HK-2 (cell line): ENCODE data around the gene FAM83D.

ENCODE experiments used
- DNase-seq: peaks from one replicate; pipeline ENCODE4 v3.0.0-alpha.2; 2018; ENCODE audit not compliant: unreplicated experiment

Gene FAM83D, protein sequence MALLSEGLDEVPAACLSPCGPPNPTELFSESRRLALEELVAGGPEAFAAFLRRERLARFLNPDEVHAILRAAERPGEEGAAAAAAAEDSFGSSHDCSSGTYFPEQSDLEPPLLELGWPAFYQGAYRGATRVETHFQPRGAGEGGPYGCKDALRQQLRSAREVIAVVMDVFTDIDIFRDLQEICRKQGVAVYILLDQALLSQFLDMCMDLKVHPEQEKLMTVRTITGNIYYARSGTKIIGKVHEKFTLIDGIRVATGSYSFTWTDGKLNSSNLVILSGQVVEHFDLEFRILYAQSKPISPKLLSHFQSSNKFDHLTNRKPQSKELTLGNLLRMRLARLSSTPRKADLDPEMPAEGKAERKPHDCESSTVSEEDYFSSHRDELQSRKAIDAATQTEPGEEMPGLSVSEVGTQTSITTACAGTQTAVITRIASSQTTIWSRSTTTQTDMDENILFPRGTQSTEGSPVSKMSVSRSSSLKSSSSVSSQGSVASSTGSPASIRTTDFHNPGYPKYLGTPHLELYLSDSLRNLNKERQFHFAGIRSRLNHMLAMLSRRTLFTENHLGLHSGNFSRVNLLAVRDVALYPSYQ

DNA sequence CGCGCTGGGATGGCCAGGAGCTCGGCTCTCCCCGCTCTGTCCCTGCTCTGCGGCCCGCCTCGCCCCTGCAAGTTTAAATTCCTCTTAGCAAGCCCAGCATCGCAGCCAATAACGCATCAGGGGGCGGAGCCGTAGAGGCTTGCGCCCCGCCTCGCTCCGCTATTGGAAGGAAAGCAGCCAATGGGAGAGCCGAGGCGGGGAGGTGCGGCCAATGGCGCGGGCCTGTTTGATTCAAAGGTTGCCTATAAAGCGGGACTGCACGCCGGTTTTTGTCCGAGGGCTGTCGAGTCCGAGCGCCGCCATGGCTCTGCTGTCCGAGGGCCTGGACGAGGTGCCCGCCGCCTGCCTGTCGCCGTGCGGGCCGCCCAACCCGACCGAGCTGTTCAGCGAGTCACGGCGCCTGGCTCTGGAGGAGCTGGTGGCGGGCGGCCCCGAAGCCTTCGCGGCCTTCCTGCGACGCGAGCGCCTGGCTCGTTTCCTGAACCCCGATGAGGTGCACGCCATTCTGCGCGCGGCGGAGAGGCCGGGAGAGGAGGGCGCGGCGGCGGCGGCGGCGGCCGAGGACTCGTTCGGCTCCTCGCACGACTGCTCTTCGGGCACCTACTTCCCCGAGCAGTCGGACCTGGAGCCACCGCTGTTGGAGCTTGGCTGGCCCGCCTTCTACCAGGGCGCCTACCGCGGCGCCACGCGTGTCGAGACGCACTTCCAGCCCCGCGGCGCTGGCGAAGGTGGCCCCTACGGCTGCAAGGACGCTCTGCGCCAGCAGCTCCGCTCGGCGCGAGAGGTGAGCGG lies at the start of gene FAM83D:
TSS of gene FAM83D (plus strand) at position 276 of the 792 bp plus-strand sequence. CDS start at position 302, 26 bp downstream.
- peak; percentile 100 for DNase-seq

DNA sequence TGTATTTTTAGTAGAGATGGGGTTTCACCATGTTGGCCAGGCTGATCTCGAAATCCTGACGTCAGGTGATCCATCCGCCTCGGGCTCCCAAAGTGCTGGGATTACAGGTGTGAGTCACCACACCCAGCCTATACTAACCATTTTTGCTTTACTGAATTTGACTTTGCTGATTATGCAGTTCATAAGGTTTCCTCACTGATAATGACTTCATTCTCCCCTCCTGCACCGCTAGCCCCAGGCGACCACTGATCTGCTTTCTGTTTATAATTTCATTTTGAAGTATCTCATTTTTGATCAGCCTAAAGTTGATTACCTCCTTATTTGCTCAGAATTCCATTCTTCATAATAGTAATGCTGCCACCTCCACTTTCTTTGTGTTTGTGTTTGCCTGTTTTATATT lies 48.7 kb upstream of the FAM83D start:
- no peak for DNase-seq

DNA sequence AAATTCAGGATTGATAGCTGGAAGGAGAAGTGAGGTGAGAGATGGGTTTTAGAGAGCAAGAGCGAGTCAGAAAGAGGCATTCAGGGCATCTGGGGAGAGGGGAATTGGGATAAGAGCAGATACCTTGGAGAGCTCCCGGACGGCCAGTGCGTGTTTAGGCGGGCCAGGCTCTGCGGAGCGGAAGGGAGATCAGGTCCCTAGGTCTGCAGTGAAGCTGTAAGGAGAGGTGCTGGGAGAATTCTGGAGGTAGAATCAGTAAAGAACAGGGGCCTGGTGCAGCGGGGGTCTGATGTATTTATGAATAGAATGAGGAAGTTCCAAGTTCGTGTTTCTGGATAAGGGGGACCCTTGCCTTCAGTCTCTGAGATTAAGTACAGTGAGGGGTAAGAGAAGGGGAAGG lies 47.4 kb upstream of the FAM83D start:
- no peak for DNase-seq

DNA sequence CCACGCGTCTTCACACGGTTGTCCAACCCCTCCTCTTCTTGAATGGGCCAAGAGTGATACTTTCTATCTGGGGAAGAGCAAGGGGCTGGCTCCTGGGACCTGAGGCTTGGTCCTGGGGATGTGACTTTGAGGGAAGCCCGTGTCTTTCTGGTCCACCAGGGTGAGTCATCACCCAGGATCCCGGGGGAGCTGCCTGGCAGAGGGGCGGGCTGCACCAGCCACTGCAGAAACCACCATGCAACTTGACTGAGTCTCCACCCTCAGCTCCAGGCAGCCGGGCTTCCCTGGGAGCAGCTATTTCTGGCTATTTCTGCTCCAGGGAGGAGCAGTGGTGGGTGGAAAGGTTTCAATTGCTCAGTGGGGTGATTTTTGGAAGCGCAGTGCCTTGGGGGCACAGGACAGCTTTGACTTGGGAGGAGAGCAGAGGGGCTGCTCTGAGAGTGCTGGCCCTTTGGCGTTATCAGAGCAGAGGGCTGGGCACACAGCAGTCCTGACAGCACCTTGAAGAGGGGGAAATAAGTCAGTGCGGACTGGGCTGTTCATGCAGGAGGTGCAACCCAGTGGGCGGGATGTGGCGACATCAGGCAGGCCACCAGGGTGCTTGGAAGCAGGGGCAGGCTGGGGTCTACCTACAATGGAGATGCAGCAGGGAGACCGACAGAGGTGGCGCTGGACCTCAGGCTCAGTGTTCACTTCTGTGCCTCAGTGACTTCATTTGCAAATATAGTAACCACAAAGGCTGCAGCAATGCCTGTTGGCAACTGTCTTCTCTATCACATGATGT lies 45.1 kb upstream of the FAM83D start:
- no peak for DNase-seq

DNA sequence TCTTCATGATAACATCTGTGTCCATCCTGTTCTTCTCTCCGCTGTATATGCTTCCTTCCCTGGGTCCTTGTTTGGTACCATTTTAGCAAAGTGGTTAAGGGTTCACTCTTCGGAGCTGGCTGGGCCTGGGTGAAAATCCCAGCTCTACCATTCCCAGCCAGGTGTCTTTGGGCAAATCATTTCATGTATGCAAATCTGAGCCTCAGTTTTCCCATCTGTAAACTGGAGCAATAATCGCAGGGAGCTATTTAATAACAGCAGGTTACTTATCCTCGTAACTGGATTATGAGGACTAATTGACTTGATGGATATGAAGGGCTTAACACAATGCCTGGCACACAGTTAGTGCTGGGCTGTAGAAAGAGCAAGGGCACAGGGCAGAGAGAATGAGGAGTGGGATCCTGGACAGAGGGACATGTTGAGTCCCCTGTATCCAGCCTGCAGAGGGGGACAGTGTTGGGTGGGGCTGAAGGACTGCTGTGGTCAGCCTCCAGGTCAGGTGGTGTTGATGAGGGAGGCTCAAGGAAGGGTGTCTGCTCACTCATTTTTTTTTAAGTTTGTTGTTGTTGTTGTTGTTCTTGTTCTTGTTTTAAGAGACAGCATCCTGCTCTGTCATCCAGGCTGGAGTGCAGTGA lies 44.3 kb upstream of the FAM83D start:
- DNase-seq, result no peak

DNA sequence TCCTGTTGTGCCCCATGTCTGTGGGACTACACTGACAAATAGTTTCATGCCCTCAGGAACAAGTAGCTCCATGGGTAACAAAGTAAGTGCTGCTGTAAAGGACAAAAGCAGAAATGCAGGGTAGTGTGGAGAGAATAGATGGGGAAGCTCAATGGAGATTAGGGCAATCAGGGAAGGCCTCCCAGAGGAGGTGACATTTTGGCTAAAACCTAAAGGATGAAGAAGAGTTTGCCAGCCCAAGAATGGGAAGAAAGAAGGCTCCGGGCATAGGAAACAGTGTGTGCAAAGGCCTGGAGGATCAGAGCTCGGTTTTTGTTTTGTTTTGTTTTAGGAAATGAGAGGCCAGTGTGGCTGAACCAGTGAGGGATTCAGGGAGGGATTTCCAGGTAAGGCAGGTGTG lies 43.6 kb upstream of the FAM83D start:
- no peak for DNase-seq

DNA sequence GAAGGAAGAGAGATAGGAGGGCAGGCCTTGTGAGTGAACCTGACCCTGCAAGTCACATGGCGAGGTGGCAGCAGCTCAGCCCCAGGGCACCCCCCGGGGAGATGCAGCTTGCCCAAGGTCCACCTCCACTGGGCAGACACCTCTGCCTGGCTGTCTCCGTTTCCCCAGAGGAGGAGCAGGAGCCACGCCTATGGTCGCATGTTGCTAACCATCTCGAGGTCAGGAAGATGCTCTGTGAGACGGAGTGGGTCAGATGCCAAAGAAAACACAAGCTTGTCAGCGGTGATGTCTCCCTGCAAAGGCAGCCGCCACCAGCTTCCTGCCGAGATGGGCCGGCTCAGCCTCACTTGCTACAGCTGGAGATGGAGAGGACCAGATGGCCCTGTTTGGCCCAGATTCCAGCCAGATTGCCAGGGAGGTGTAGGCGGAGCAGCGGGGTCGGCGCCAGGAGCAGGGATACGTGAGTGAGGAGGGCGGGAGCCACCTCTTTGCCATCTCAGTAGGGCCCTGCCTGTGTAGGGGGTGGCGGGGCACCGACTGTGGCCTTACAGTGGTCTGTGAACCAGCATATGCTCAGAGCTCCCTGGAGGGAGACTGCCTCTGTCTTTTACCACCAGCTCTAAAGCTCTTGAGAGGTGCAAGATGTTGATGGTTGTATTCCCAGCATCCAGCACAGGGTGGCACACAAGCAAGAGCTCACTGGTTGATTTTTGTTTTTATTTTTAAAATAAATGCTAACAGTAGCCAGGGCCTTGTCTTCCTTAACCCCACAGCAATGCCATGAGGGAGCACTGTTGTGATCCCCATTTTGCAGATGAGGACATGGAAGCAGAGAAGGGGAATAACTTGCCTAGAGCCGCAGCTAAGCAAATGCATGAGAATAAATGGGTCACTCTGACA lies 42.9 kb upstream of the FAM83D start:
- no peak for DNase-seq

DNA sequence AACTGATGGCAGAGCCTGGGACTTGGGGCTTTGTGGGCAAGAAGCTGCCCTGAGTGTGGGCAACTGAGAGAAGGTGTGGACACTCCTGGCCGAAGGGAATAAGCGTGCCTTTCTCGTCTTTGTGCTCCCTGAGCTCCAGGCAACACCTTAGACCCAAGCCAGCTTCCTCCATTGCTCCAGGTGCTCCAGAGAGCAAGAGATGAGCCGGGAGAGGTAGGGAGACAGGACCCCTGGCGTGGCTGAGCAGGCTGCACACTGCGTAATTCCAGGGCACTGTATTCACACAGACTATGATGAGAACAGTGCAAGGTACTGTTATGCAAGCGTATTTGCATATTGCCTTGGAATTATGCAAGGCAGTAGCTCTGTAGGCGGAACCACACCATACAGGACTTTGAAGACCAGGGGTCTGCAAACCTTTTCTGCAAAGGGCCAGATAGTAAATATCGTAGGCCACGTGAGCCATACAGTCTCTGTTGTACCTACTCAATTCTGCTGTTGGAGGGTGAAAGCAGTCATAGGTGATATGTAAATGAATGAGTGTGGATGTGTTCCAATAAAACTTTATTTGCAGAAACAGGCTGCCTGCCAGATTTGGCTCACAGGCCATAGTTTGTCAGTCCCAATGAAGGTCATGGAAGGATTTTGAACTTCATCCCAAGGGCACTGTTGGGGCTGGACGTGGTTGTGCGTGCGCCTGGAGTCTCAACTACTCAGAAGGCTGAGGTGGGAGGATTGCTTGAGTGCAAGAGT lies 42.1 kb upstream of the FAM83D start:
- no peak for DNase-seq

DNA sequence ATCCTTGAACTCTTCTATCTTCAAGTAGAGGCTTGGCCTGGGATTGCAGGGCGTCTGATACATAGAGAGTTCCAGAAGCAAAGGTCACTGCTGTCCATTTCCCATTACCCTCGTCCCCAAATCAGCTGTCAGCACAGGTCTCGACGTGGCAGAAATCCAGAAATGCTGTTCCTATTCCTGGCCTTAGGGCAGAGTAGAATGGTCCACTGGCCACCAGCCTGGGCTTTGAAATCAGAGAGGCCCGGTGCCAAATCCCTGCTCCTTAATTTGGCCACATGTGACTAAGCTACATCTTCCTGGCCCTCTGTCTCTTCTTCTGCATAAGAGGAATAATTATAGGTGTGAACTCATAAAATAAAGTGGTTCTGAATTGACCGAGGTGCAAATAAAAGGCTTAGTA lies 40.9 kb upstream of the FAM83D start:
- DNase-seq, result no peak

DNA sequence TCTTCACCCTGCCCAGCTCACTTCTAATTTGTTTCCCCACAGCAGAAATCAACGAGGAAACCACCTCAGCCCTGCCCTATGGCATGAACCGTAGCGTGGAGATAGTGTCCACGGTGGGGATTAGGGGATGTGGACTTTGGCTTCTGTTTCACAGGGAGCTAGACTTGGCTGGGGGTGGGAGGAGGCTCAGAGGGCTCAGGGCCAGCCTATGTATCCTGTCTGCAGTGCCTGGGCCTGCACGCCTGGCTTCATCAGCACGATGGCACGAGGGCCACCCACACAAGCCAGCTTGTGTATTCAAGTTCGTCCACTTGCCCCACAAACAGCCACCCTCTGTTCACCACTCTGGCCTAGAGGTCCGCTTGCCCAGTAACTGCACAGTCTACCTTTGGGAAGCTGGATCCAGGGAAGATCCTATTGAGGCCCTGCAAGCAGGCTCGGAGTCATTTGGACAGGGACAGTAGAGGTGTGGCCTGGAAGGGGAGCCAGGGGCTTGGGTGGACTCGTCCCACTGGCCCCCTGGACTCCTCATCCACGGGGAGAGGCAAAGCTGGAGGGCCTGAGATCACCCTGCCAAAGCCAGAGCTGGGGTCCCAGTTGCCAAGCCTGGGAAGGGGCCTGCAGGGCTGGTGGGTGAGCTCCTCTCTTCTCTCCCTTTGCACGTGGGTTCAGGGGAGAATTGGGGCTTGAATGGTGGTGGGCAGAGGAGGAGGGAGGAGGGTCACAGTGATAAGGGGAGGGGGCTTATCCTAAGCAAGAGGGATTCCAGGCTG lies 38.0 kb upstream of the FAM83D start:
- DNase-seq, result no peak

DNA sequence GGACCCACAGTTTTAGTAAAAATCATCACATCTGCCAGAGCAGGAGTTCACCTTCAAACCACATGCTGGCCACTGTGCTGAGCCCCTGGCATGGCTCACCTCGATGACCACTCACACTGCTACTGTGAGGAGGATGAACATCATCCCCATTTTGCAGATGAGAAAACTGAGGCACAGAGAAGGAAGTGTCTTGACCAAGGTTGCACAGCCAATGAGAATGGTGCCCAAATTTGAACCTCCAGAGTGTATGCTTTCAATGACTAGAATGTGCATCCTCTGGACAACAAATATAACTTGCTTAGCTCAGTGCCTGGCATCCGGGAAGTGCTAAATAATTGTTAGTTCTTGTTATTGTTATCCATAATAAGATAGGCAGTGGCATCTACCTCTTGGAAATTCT lies 37.2 kb upstream of the FAM83D start:
- DNase-seq, result no peak

DNA sequence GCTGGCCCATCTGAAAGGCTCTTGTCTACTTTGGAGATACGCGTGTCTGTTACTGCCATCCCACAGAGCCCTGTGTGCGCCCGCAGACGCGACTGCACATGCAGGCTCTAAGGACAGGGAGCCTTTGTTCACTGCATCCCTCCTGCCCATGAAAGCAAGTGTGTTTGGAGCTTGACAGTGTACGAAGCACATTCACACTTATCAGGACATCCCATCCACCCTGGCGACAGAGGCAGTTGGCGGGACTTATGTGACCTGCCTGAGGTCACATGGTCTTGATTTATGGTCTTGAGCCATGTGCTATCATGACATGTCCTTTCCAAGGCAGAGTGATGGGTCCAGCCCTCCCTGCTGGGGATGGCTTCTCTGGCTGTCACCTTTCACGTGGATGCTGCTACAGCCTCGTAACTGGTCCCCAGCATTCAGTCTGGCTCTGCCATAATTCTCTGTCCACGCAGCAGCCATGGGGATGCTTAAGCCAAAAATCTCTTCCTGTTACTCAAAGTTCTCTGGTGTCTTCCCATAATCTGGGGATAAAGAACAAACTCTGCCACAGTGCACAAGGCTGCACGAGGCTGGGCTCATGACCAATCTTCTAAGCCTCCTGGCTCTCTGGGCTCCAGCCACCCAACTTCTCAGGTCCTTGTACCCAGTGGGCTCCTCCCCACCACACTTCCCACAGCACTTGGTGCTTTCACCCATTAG lies 36.3 kb upstream of the FAM83D start:
- DNase-seq, result no peak

DNA sequence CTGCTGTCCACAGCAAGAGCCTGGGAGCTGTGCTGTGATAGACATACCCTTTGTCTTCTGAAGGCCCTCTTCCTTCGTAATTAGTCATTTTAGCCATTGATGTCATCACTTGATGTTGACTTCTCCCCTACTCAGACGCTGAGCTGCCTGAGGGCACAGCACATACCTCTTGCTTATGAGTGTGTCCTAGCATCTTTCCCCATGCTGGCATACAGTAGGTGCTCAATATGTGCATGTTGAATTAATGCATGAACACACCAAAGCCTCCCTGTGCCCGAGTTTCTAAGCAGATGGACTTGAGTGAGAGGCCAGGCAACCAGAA lies 35.8 kb upstream of the FAM83D start:
- DNase-seq, result no peak

DNA sequence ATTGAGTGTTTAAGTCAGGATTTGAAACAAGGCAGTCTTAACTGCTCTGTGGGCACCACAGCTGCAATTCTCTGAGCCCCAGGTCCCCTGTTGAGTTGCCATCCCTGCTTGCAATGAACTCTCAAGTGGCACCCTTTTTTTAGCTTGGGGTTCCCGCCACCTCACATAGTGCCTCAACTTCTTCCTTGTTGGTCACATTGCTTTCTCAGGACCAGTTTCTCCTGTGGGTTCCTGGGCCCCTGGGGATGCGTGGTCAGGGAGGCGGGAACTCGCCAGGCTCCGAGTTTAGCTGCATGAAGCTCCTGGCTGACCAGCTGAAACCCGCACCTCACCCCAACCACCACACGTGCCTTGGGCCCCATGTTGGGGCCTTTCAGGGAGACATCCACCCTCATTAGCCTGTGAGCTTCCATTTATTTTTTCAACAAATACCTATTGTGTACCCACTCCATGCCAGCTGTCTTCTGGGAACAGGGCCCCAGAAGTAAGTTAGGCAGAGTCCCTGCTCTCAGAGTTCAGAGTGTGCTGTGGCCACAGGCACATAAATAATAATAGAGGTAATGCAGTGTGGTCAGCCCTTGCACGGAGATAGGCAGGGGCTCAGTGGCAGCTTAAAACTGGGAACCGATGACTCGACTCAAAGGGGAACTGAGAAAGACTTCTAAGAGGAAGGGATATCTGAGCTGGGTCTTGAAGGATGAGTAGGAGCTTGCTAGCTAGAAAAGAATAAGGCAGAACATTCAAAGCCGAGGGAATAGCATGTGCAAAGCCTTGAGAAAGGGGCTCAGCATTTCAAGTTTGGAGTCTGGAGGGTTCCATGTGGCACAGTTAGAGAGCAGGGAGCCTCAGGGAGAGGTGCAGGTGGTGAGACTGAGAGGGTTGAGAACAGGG lies 33.9 kb upstream of the FAM83D start:
- no peak for DNase-seq

DNA sequence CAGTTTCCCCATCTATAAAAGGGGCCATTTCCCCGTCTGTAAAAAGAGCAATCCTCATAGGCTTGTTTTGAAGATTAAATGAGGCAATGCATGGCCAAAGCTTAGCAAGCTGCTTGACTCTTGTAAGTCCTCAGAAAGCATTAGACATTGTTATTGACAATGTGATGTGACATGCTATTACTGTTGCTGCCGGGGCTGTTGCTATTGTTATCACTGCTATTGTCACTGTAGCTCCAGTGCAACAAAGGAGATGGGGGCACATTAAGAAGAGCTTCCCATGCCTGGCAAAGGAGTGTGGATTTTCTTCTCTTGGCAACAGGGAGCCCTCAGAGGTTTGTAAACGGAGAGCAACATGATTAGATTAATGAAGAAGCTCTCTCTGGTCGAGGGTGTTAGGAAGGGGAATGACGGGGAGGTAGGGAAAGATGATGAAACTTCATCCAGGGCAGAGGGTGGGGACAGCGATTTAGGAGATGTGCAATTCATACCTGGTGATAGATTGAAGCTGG lies 33.1 kb upstream of the FAM83D start:
- no peak for DNase-seq

DNA sequence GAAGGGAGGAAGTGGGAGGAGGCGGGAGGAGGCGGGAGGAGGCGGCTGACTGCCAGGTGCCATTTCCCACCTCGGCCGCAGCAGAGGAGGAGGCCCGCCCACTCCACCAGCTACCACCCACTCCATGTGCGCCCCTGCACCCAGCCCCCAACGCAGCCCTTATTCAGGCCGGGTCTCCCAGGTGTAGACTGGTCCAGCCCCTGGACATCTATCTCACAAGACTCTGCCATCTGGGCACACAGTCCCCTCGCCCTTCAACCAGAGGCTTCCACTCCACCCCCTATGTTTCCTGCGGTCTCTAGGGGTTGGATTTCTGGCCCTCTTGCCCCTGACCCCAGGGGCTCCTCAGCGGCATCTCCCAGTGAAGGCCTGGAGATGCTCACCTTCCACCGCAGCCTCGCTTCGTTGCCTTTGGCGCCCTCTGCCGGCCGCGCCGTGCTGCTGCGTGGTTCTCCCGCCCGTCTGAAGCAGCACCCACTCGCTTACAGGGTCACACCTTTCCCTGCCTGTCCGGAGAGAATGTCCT lies 32.6 kb upstream of the FAM83D start:
- DNase-seq, result peak; percentile 80
